Naive thymus-derived CD4-positive, alpha-beta T cell (primary cell): ENCODE results near the gene SLC16A2. TPM values are rescaled to one million over a fixed set of nuclear protein-coding genes. Genes with fewer than 3 reads are reported as not detected.

Source experiments
- ATAC-seq: fragments of 150-1000 bp; cut with Tn5 transposase; 2 replicates; pipeline ENCODE4 v1.10.0; 2021; ENCODE audit warnings: mild to moderate bottlenecking, moderate library complexity
- CTCF ChIA-PET: fragments of 350-600 bp; sonication (Branson Sonifier 250); formaldehyde crosslinking; loops from one replicate; lab custom pipeline; 2021; ENCODE audit warnings: antibody characterized with exemption; lab: Charles Lee
- POLR2A ChIA-PET: fragments of 350-600 bp; sonication (Branson Sonifier 250); formaldehyde crosslinking; loops from one replicate; lab custom pipeline; 2021; ENCODE audit warnings: antibody characterized with exemption, inconsistent platforms; lab: Charles Lee
- DNase-seq, 9 donors: peaks; one replicate each; pipeline versions ENCODE4 v3.0.0 to v3.0.0-alpha.2; 2020 to 2022; ENCODE audit warnings: mixed read lengths in 1 of 9
- H3K27ac ChIP-seq: one replicate; pipeline ENCODE4 v1.7.0; 2013; ENCODE audit warnings: mild to moderate bottlenecking, low read depth, low read length, moderate library complexity
- H3K27me3 ChIP-seq, 2 donors: one replicate each; pipeline ENCODE4 v1.7.0; 2013; ENCODE audit warnings: low read length in 2 of 2, mild to moderate bottlenecking in 2 of 2, moderate library complexity in 2 of 2; ENCODE audit not compliant: control insufficient read depth in 2 of 2, insufficient read depth in 2 of 2
- H3K36me3 ChIP-seq, 3 experiments: 1 replicate in 2 of 3; 2 replicates in 1 of 3; pipeline ENCODE4 v1.7.0; 2013; ENCODE audit warnings: low read length in 3 of 3, mild to moderate bottlenecking in 3 of 3, moderate library complexity in 1 of 3; ENCODE audit not compliant: insufficient read depth in 3 of 3, control insufficient read depth in 2 of 3
- H3K4me1 ChIP-seq, 2 donors: one replicate each; pipeline ENCODE4 v1.7.0; 2013; ENCODE audit warnings: low read length in 2 of 2, mild to moderate bottlenecking in 2 of 2, moderate library complexity in 1 of 2; ENCODE audit not compliant: control insufficient read depth in 2 of 2, insufficient read depth in 2 of 2
- H3K4me3 ChIP-seq: 2 replicates; pipeline ENCODE4 v1.7.0; 2013; ENCODE audit warnings: mild to moderate bottlenecking, low read length
- H3K9me3 ChIP-seq, 3 experiments: 1 replicate in 2 of 3; 2 replicates in 1 of 3; pipeline ENCODE4 v1.7.0; 2013; ENCODE audit warnings: low read length in 3 of 3; ENCODE audit not compliant: control insufficient read depth in 2 of 3
- H3K27ac Mint-ChIP-seq, 9 donors: one replicate each; pipeline ENCODE4 v1.8.0; 2020 to 2022; ENCODE audit warnings: mixed read lengths in 9 of 9, mild to moderate bottlenecking in 8 of 9, moderate library complexity in 5 of 9, inconsistent platforms in 2 of 9
- H3K27me3 Mint-ChIP-seq, 5 donors: one replicate each; pipeline ENCODE4 v1.8.0; 2021 to 2022; ENCODE audit warnings: mixed read lengths in 5 of 5, mild to moderate bottlenecking in 1 of 5
- H3K36me3 Mint-ChIP-seq, 5 donors: one replicate each; pipeline ENCODE4 v1.8.0; 2020 to 2022; ENCODE audit warnings: mixed read lengths in 5 of 5, mild to moderate bottlenecking in 3 of 5, inconsistent platforms in 1 of 5
- H3K4me1 Mint-ChIP-seq, 7 donors: one replicate each; pipeline ENCODE4 v1.8.0; 2020 to 2022; ENCODE audit warnings: mixed read lengths in 7 of 7, mild to moderate bottlenecking in 3 of 7, inconsistent platforms in 1 of 7
- H3K4me3 Mint-ChIP-seq, 10 donors: one replicate each; pipeline ENCODE4 v1.8.0; 2020 to 2022; ENCODE audit warnings: mild to moderate bottlenecking in 10 of 10, mixed read lengths in 10 of 10, moderate library complexity in 6 of 10, inconsistent platforms in 2 of 10
- H3K9me3 Mint-ChIP-seq, 11 donors: one replicate each; pipeline ENCODE4 v1.8.0; 2020 to 2022; ENCODE audit warnings: mixed read lengths in 11 of 11, mild to moderate bottlenecking in 4 of 11, inconsistent platforms in 1 of 11, moderate library complexity in 1 of 11
- intact Hi-C, 2 donors: fragments of 100-400 bp; cut with micrococcal nuclease; formaldehyde crosslinking; loops; one replicate each; pipeline ENCODE4 v1.15.1; 2023
- polyA plus RNA-seq, 2 donors: library from polyadenylated mRNA; unstranded; fragments of 300-500 nt; fragmentation: Illumina TruSeq; gene quantifications; one replicate each; pipeline ENCODE4 v1.2.3, GENCODE V29; 2021
- total RNA-seq, 6 experiments: library from RNA in 5 of 6; stranded (reverse) in 5 of 6; gene quantifications; 1 replicate in 5 of 6; 2 replicates in 1 of 6; pipeline ENCODE4 v1.2.3 and lab custom pipeline; 2021 to 2026

Gene SLC16A2
- under 1 TPM in 3 of 5 experiments, not detected in 2; 0.27 to 0.38 (median 0.38) TPM for total RNA-seq
- under 1 TPM; 0.24 to 0.38 TPM for polyA plus RNA-seq
- 1.2 reads per million for total RNA-seq (lab: John Stamatoyannopoulos, UW)

DNA sequence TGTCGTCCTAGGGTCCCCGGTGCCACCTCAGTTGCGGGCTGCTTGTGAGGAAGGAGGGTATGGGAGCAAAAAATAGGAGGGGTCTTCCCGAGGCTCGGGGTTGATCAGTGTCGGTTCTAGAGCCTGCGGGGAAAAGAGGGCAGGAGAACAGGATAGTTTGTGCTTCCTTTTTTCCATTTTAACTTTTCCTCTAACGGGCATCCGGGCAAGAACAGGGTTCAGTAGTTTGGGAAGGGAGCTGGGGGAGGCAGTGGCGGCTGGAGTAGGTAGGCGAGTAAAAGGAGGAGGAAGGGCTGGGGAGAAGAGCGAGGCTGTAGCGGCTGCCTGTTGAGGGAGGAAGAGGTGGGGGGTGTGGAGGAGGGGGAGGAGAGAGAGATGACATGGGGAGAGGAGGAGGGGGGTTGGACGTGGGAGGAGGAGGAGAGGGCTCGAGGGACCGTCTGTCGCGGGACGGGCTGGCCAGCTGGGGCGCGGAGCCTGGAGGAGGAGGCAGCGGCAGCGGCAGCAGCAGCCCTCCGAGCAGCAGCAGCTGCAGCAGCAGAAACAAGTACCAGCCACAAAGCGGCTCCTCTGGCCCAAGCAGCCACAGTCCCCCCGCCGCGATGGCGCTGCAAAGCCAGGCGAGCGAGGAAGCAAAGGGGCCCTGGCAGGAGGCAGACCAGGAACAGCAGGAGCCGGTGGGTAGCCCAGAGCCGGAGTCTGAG lies at the start of gene SLC16A2:
SLC16A2 (plus strand) TSS at position 458 of the 704 bp plus-strand sequence; CDS start at position 603, 145 bp downstream.
- peak within 1 kb of the TSS; percentile 81 to 91 (median 86) for H3K4me3 Mint-ChIP-seq
- ChIA-PET POLR2A (no interaction called here), CTCF (interaction anchor here (0.6 kb wide), 1 partner anchor 879 kb away, joined by 4 read pairs; no protein-coding TSS in a partner anchor)
- H3K4me3 ChIP-seq = peak within 1 kb of the TSS; percentile 41
- H3K36me3 ChIP-seq = no peaks in the 10 kb centered on the region
- H3K27me3 Mint-ChIP-seq = peaks cover 0 to 59% (median 21%) of the 10 kb centered on the region in 5 donors
- intact Hi-C loops = loop anchor here in 1 of 2 donors (5.0 to 10.0 kb wide), 3 partner anchors 114 to 191 kb away; partner anchors contain the start of gene RLIM
- no peak within 1 kb of the TSS for H3K27ac ChIP-seq
- no peaks in the 10 kb centered on the region for H3K27me3 ChIP-seq
- DNase-seq (peak in 7 of 9 donors; percentile 16 to 44 (median 30)), ATAC-seq (peak; percentile 58)
- H3K4me1 Mint-ChIP-seq = peaks cover 0 to 14% (median 9%) of the 10 kb centered on the region in 7 donors
- peaks cover 3% of the 10 kb centered on the region in 2 donors for H3K4me1 ChIP-seq
- no peaks in the 10 kb centered on the region for H3K36me3 Mint-ChIP-seq
- H3K9me3 ChIP-seq = no peaks in the 10 kb centered on the region
- H3K27ac Mint-ChIP-seq = peak within 1 kb of the TSS in 2 of 9 donors; percentile 60 to 65
- no peaks in the 10 kb centered on the region for H3K9me3 Mint-ChIP-seq

DNA sequence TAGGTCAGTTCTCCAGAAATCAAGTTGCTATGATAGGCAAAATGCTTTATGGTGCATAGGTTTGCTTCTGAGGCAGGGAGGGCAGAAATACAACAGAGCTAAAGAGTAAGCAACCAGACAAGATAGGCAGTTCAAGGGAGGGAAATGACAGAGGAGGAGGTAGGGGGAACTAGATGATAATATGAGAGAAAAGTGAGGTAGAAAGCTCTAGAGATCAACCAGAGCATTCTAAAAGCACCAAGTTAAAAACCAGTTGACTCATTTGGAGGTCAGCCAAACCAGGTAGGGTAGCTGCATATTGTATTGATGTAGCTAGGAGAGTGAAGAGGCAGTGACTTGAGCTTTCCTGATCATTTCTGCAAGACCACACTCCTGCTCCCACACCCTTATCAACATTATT lies 49.0 kb upstream of the SLC16A2 start:
- Mint-ChIP-seq H3K27ac (no peak overlapping the region), H3K4me3 (no peak overlapping the region), H3K9me3 (no peaks in the 10 kb centered on the region), H3K36me3 (no peaks in the 10 kb centered on the region), H3K4me1 (no peaks in the 10 kb centered on the region), H3K27me3 (peaks cover 0 to 8% (median 0%) of the 10 kb centered on the region in 5 donors)
- Histone ChIP-seq H3K27ac (no peak overlapping the region), H3K27me3 (no peaks in the 10 kb centered on the region), H3K4me1 (no peaks in the 10 kb centered on the region), H3K9me3 (no peaks in the 10 kb centered on the region), H3K4me3 (no peak overlapping the region), H3K36me3 (no peaks in the 10 kb centered on the region)
- intact Hi-C loops = no loop called here
- ATAC-seq (no peak), DNase-seq (no peak)
- ChIA-PET CTCF (interaction anchor here (1.1 kb wide), 1 partner anchor 8 kb away, joined by 3 read pairs; no protein-coding TSS in a partner anchor), POLR2A (no interaction called here)

DNA sequence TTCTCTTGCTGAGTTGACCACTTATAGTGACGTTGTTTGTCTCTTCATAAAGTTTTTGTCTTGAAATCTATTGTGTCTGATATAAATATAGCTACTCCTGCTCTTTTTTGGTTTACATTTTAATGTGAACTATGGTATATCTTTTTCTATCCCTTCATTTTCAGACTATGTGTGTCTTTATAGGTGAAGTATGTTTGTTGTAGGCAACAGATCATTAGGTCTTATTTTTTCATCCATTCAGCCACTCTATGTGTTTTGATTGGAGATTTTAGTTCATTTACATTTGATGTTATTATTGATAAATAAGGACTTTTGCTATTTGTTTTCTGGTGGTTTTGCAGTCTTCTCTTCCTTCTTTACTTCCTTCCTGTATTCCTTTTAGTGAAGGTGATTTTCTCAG lies 44.0 kb upstream of the SLC16A2 start:
- Mint-ChIP-seq H3K9me3 (no peaks in the 10 kb centered on the region), H3K36me3 (no peaks in the 10 kb centered on the region), H3K4me3 (no peak overlapping the region), H3K27me3 (peaks cover 0 to 8% (median 0%) of the 10 kb centered on the region in 5 donors), H3K4me1 (no peaks in the 10 kb centered on the region), H3K27ac (no peak overlapping the region)
- Histone ChIP-seq H3K4me1 (no peaks in the 10 kb centered on the region), H3K27me3 (no peaks in the 10 kb centered on the region), H3K27ac (no peak overlapping the region), H3K4me3 (no peak overlapping the region), H3K9me3 (no peaks in the 10 kb centered on the region), H3K36me3 (no peaks in the 10 kb centered on the region)
- DNase-seq (no peak), ATAC-seq (no peak)
- ChIA-PET POLR2A (no interaction called here), CTCF (interaction anchor here (0.6 kb wide), 1 partner anchor 816 kb away, joined by 4 read pairs; no protein-coding TSS in a partner anchor)
- intact Hi-C loops = no loop called here

DNA sequence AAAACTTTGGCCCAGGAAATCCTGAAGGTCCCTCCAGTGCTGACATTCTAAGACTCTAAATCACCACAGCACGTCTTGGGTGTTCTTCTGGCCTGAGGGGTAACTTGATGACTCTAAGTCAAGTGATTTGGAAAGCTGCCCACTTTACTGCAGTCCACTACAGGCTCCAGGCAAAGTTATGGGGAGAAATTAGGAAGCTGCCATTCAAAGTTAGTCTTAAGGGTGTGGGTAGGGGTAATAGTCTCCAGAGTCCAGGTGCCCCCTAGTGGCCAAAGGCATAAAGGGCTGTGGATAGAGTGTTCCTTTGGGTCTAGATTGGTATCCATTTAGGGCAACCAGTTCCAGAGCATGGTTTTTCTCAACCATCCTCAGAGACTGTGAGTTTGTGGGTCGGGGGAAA lies 38.7 kb upstream of the SLC16A2 start:
- no peaks in the 10 kb centered on the region for H3K36me3 Mint-ChIP-seq
- ATAC-seq = peak; percentile 82

DNA sequence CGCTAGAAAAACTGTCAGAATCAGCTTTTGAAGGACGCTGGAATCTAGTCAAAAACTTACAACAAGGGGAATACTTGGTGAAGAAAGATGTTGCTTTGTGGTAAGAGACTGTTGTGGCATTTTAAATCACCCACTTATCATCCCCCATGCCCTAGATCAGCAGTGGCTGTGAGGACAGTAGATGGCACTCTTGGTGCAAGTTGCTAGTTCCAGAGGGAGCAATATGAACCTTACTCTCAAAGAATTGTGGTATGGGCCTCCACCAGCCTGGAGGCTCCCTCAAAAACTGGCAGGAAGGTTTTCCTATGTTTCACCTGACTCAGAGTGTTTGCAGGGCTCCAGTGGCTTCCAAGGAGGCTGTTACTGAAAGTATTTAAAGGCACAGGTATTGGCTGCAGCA lies 37.7 kb upstream of the SLC16A2 start:
- no peaks in the 10 kb centered on the region for H3K4me1 ChIP-seq
- intact Hi-C loops = loop anchor here (1.0 to 5.0 kb wide), 3 partner anchors 154 to 1219 kb away; no protein-coding TSS in a partner anchor
- Mint-ChIP-seq H3K4me1 (no peaks in the 10 kb centered on the region), H3K36me3 (no peaks in the 10 kb centered on the region), H3K9me3 (peaks cover 0 to 3% (median 0%) of the 10 kb centered on the region in 11 donors), H3K4me3 (no peak overlapping the region), H3K27ac (no peak overlapping the region), H3K27me3 (peaks cover 0 to 7% (median 6%) of the 10 kb centered on the region in 5 donors)
- no peaks in the 10 kb centered on the region for H3K27me3 ChIP-seq
- ChIA-PET CTCF (interaction anchor here (1.5 kb wide), 1 partner anchor 36 kb away, joined by 4 read pairs; no protein-coding TSS in a partner anchor), POLR2A (no interaction called here)
- no peak overlapping the region for H3K4me3 ChIP-seq
- DNase-seq = peak in 3 of 9 donors; percentile 1 to 14 (median 8)
- H3K27ac ChIP-seq = no peak overlapping the region
- no peaks in the 10 kb centered on the region for H3K36me3 ChIP-seq
- ATAC-seq = no peak
- H3K9me3 ChIP-seq = no peaks in the 10 kb centered on the region

More for the DNA sequence above, 38.7 kb upstream of the SLC16A2 start:
- no peaks in the 10 kb centered on the region for H3K4me1 ChIP-seq
- CTCF ChIA-PET = interaction anchor here (1.0 to 1.5 kb wide), 2 partner anchors 11 to 37 kb away, joined by 3 to 4 read pairs; no protein-coding TSS in a partner anchor
- Mint-ChIP-seq H3K27me3 (peaks cover 0 to 6% (median 5%) of the 10 kb centered on the region in 5 donors), H3K27ac (no peak overlapping the region), H3K4me1 (no peaks in the 10 kb centered on the region), H3K4me3 (no peak overlapping the region), H3K9me3 (peaks cover 0 to 3% (median 0%) of the 10 kb centered on the region in 11 donors)
- H3K27me3 ChIP-seq = no peaks in the 10 kb centered on the region
- DNase-seq = peak; percentile 11 to 50 (median 30)
- no peaks in the 10 kb centered on the region for H3K9me3 ChIP-seq
- intact Hi-C loops = loop anchor here (1.0 to 5.0 kb wide), 4 partner anchors 155 to 1220 kb away; no protein-coding TSS in a partner anchor
- H3K27ac ChIP-seq = no peak overlapping the region
- no peak overlapping the region for H3K4me3 ChIP-seq
- H3K36me3 ChIP-seq = no peaks in the 10 kb centered on the region
- POLR2A ChIA-PET = no interaction called here

DNA sequence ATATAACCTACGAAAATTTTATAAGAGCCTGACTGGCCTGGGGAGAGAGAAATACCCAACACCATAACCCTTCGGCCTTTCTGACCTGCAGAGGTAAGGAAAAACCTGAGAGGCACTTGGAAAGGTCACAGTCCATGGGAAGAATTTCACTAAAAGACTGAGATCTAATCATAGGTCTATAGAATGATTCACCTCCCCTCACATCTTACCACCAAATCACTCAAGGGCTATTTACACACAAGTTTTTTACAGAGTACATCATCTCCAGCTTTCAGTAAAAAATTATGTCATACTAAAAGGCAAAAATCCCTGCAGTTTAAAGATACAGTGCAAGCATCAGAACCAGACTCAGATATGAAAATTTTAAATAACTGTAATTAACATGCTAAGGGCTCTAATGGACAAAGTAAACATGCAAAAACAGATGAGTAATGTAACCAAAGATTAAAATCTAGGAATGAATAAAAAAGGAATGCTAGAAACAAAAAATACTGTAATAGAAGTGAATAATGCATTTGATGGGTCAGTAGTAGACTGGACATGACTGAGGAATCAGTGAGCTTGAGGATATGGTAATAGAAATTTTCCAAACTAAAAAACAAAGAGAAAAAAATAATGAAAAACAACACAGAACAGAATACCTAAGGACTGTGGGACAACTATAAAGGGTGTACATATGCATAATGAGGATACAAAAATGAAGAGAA lies 32.1 kb upstream of the SLC16A2 start:
- H3K27ac Mint-ChIP-seq = no peak overlapping the region
- Histone ChIP-seq H3K27ac (no peak overlapping the region), H3K36me3 (no peaks in the 10 kb centered on the region), H3K4me3 (no peak overlapping the region), H3K9me3 (no peaks in the 10 kb centered on the region), H3K27me3 (no peaks in the 10 kb centered on the region), H3K4me1 (no peaks in the 10 kb centered on the region)
- H3K36me3 Mint-ChIP-seq = no peaks in the 10 kb centered on the region
- ChIA-PET POLR2A (no interaction called here), CTCF (no interaction called here)
- intact Hi-C loops = no loop called here
- ATAC-seq (no peak), DNase-seq (no peak)
- H3K4me1 Mint-ChIP-seq = no peaks in the 10 kb centered on the region
- H3K9me3 Mint-ChIP-seq = peaks cover 0 to 3% (median 0%) of the 10 kb centered on the region in 11 donors
- no peak overlapping the region for H3K4me3 Mint-ChIP-seq
- H3K27me3 Mint-ChIP-seq = peaks cover 6 to 18% (median 9%) of the 10 kb centered on the region in 5 donors
